Stimulated activated naive CD8-positive, alpha-beta T cell treated with anti-CD3 and anti-CD28 coated beads, Interleukin-15, Interleukin-2, amounts not matched to agents 100 ng/mL and 50 ng/mL, for 24 hours (primary cell): ENCODE data around the gene SPOCK2.

Experiments used
- H3K27ac Mint-ChIP-seq: one replicate; pipeline ENCODE4 v1.8.0; 2021; ENCODE audit warnings: mild to moderate bottlenecking, mixed read lengths
- H3K27me3 Mint-ChIP-seq: one replicate; pipeline ENCODE4 v1.8.0; 2021; ENCODE audit warnings: mixed read lengths
- H3K36me3 Mint-ChIP-seq: one replicate; pipeline ENCODE4 v1.8.0; 2021; ENCODE audit warnings: low read depth, mixed read lengths
- H3K4me1 Mint-ChIP-seq: one replicate; pipeline ENCODE4 v1.8.0; 2021; ENCODE audit warnings: low read depth, mixed read lengths
- H3K4me3 Mint-ChIP-seq: one replicate; pipeline ENCODE4 v1.8.0; 2021; ENCODE audit warnings: mild to moderate bottlenecking, mixed read lengths
- H3K9me3 Mint-ChIP-seq: one replicate; pipeline ENCODE4 v1.8.0; 2021; ENCODE audit warnings: mixed read lengths

SPOCK2 gene

DNA sequence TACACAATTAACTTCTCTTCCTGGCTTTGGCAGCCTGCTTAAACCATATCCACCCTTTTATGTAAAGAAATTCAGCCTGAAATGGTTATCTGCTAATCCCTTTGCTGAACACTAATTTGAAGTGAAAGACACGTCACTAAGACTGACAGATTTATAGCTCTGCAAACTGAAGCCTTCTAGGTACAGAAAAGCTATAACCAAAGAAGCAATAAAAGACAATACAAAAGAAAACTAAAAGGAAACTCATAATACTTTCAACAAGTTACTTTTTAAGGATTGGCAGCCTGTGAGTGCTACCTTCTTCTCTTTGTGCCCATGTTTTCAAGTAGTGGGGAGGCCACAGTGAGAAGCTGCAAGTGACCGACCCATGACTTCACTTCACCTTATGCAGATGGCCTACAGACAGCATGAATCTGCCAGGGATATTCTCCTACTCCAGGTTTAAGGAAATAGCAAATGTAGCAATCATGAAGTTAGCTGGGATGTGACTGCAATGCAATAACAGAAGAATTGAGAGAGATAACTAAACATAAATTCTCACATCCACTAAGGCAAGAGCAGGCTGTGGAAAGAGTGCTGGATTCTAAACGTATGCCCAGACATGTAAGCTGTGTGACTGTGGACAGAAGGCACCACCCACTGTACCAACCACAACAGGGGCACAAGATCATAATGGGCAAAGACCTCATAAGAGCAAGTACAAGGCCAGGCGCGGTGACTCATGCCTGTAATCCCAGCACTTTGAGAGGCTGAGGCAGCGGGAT is 10.7 kb upstream of the SPOCK2 start:
- peak overlapping the region; percentile 36 for H3K27ac Mint-ChIP-seq
- no peaks in the 10 kb centered on the region for H3K27me3 Mint-ChIP-seq
- peaks cover 74% of the 10 kb centered on the region for H3K4me1 Mint-ChIP-seq
- H3K36me3 Mint-ChIP-seq: peaks cover 77% of the 10 kb centered on the region
- H3K9me3 Mint-ChIP-seq: no peaks in the 10 kb centered on the region
- H3K4me3 Mint-ChIP-seq: no peak overlapping the region

DNA sequence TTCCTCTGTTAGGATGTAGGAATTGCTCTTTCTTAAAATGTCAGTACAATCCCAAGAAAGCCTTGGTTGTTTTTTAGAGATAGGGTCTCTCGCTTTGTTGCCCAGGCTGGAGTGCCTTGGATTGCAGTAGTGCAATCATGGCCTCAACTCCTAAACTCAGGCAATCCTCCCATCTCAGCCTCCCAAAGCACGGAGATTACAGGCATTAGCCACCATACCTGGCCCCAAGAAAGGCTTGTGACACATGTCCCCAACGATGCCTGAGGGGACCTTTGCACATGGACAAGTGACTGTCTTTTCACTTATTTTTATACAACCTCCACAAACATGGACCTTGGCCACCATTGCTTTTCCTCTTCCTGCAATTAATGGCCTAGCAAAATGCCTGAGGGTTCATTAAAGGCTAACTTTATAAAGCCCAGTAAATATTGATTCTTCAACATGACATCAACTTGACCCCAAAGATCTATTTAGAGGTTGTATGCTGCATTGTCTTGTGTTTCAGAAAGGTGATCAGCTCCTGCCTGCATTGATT is 10.0 kb upstream of the SPOCK2 start:
- Mint-ChIP-seq H3K36me3 (peaks cover 79% of the 10 kb centered on the region), H3K9me3 (no peaks in the 10 kb centered on the region), H3K27me3 (no peaks in the 10 kb centered on the region), H3K4me3 (no peak overlapping the region), H3K27ac (no peak overlapping the region), H3K4me1 (peaks cover 73% of the 10 kb centered on the region)

DNA sequence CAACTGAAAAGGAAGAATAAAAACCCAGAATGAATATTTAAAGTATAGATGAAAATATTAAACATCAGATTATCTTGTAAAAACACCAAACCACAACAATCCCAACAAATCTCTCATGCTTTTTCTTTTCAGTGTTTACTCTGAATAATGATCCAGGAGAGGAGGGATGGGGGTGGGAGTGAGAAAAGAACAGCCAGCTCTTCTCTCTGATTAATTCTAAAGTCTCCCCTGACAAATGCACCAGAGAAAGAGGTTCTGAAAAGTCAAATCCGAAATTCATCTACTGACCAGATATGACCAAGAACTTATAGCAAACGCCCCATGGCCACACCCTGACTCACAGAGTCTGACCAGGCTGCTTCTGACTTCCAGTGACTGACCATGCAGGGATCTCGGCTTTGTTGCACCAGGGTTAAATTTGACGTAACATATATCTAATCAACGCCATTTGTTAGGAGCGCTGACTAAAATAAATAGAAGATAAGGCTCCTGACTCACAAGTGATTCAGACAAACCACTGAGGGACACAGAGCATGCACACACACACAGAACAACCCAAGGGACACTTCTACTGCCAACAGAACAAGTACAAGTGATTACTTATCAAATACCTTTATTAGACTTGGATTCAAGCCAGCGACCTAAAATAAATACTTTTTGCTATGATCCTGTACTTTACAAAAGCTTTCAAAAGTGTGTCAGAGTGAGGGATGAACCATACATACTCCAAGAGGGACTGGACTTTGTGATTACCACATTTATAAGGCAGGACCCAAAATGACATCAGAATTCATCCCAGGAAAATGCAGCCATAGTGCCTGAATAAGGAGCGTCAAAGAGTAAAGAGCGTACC is 9.3 kb upstream of the SPOCK2 start:
- H3K27ac Mint-ChIP-seq: peak overlapping the region; percentile 69
- H3K27me3 Mint-ChIP-seq: no peaks in the 10 kb centered on the region
- peaks cover 78% of the 10 kb centered on the region for H3K4me1 Mint-ChIP-seq

DNA sequence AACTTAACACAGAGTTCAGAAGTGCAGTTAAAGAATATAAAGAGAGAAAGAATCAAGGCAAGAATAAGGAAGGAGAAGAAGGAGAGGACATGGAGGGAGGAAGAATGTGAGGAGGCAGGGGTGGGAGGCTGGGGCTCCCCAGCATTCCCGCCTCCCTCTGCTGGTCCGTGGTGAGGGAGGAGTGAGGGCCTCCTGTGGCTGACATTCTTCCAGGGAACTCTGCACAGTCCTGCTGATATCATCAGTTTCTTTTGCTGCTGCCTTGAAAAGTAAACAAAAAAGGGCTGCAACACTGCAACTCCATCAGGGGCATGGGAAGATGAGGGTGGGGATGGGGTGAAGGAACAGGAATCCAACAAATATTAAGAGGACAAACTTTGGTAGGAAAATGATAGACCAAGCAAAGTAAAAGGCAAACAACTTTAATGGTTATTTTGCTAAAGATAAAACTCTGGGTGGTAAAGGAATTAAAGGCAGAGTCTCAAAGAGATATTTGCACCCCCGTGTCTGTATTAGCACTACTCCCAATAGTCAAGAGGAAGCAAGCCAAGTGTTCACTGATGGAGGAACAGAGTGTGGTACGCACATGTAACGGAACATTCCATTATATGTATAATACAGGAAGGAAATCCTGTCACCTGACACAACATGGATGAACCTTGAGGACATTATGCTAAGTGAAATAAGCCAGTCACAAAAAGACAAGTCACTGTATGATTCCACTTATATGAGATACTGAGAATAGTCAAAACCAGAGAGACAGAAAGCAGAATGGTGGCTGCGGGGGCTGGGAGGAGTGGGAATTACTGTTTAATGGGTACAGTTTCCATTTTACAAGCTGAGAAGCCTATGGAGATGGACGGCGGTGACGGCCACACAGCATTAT is 8.0 kb upstream of the SPOCK2 start:
- Mint-ChIP-seq H3K9me3 (no peaks in the 10 kb centered on the region), H3K27ac (peak overlapping the region; percentile 69), H3K4me1 (peaks cover 71% of the 10 kb centered on the region), H3K36me3 (peaks cover 71% of the 10 kb centered on the region), H3K27me3 (no peaks in the 10 kb centered on the region), H3K4me3 (peak overlapping the region; percentile 56)

More for the DNA sequence above, 9.3 kb upstream of the SPOCK2 start:
- Mint-ChIP-seq H3K36me3 (peaks cover 77% of the 10 kb centered on the region), H3K4me3 (peak overlapping the region; percentile 56), H3K9me3 (no peaks in the 10 kb centered on the region)

DNA sequence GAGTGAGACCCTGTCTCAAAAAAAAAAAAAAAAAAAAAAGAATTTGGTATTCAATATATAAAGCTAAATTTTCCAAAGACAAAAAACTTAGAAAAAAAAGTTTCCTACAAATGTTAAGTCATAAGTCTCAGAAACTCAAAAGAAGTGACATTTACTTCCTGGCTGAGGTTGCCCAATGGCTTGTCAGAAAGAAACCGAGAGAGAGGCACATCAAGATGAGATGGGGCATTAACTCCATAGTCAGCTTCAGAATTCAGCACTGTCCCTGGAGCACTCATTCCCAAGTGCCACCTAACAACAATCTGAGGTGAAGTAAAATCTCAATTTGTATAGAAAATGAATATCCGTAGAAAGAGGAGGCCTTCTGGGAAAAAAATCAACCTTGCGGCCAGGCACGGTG is 6.8 kb upstream of the SPOCK2 start:
- peak overlapping the region; percentile 69 for H3K27ac Mint-ChIP-seq
- H3K9me3 Mint-ChIP-seq: no peaks in the 10 kb centered on the region
- H3K27me3 Mint-ChIP-seq: no peaks in the 10 kb centered on the region
- peaks cover 63% of the 10 kb centered on the region for H3K36me3 Mint-ChIP-seq
- H3K4me1 Mint-ChIP-seq: peaks cover 70% of the 10 kb centered on the region
- peak overlapping the region; percentile 35 for H3K4me3 Mint-ChIP-seq

DNA sequence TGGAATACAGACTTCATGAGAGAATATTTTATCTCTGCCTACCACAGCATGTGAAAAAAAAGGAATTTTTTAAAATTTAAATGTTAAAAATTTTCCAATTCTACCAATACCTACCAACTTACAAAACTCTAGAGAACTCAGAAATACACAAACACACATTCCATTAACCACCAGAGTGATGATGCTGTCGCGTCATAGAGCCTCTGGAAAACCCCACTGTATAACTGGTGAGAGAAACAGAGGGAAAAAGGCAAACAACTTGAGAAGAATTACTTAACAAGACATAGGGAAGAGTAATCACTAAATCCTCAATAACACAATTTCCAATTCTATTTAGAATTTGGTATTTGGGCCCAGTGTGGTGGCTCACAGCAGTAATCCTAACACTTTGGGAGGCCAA is 6.2 kb upstream of the SPOCK2 start:
- H3K36me3 Mint-ChIP-seq: peaks cover 59% of the 10 kb centered on the region
- no peaks in the 10 kb centered on the region for H3K9me3 Mint-ChIP-seq
- peak overlapping the region; percentile 60 for H3K4me3 Mint-ChIP-seq
- H3K27me3 Mint-ChIP-seq: no peaks in the 10 kb centered on the region
- peaks cover 76% of the 10 kb centered on the region for H3K4me1 Mint-ChIP-seq
- H3K27ac Mint-ChIP-seq: peak overlapping the region; percentile 94

DNA sequence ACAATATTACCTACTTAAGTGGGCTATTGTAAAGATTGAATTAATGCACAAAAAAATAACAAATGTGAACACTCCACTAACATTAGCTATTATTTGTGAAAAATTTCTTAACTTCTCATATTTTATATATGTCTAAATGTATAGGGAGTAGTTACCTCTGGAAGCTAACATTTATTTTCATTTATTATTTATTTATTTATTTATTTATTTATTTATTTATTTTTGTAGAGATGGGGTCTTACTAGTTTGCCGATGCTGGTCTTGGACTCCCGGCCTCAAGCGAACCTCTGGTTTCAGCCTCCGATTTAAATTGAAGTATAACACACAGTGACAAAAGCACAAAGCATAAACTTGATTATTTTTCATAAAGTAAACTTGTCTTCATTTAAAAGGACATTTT is 5.1 kb upstream of the SPOCK2 start:
- H3K4me3 Mint-ChIP-seq: no peak overlapping the region
- H3K27ac Mint-ChIP-seq: no peak overlapping the region
- H3K4me1 Mint-ChIP-seq: peaks cover 77% of the 10 kb centered on the region
- no peaks in the 10 kb centered on the region for H3K9me3 Mint-ChIP-seq
- H3K27me3 Mint-ChIP-seq: no peaks in the 10 kb centered on the region
- peaks cover 49% of the 10 kb centered on the region for H3K36me3 Mint-ChIP-seq

DNA sequence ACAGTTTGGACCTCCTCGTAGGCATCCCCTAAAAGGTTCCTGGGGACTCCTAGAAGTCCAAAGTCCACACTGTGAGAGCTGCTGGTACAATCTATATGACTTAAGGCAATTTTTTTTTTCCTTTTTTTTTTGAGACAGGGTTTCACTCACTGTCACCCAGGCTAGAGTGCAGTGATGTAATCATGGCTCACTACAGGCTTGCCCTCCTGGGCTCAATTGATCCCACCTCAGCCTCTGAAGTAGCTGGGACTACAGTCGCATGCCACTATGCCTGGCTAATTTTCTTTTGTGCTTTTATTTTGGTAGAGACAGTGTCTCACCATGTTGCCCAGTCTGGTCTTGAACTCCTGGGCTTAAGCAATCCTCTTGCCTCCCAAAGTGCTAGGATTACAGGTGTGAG is 4.6 kb upstream of the SPOCK2 start:
- H3K27ac Mint-ChIP-seq: no peak overlapping the region
- peaks cover 51% of the 10 kb centered on the region for H3K36me3 Mint-ChIP-seq
- no peaks in the 10 kb centered on the region for H3K9me3 Mint-ChIP-seq
- peaks cover 75% of the 10 kb centered on the region for H3K4me1 Mint-ChIP-seq
- H3K27me3 Mint-ChIP-seq: no peaks in the 10 kb centered on the region
- no peak overlapping the region for H3K4me3 Mint-ChIP-seq

DNA sequence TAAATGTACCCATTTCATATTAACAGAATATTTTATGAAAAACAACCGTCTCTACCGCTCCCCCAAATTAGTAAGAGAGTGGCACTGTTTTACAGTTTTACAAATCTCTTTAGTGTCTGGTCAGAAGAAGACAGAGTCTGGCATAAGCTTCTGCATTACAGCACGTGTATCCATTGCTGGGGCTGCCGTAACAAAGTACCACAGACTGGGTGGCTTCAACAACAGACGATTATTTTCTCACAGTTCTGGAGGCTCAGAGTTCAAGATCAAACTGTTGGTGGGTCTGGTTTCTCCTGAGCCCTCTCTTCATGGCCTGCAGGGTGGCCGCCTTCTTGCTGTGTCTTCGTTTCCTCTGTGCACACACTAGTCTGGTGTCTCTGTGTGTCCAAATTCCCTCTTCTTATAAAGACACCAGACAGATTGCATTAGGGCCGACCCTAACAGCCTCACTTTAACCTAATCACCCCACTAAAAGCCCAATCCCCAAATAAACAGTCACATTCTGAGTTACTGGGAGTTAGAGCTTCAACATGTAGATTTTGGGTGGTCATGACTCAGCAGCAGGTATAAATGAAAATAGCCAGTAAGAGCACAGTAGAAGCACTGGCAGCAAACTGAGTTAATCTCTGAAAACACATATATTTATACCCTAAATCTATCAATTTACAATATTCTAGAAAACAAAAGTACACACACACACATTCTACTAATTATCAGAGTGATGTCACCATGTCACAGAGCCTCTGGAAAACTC is 4.0 kb upstream of the SPOCK2 start:
- H3K4me3 Mint-ChIP-seq: no peak overlapping the region
- peak overlapping the region; percentile 49 for H3K27ac Mint-ChIP-seq
- H3K27me3 Mint-ChIP-seq: no peaks in the 10 kb centered on the region
- H3K36me3 Mint-ChIP-seq: peaks cover 44% of the 10 kb centered on the region
- H3K9me3 Mint-ChIP-seq: no peaks in the 10 kb centered on the region
- H3K4me1 Mint-ChIP-seq: peaks cover 69% of the 10 kb centered on the region

DNA sequence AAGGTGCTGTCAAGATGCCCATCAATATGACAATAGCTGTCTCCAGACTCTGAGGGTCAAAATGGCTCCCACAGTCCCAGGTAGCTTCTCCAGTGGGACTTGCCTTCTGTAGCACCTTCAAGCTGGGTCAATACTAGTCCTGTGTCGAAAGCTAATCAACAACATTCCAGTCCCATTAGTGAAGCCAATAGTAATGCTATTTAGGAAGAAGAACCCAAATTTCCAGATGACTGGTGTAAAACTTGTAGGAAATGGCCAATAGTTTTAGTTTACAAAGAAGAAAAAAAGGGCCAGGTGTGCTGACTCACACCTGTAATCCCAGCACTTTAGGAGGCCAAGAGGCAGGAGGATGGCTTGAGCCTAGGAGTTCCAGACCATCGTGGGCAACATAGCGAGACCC is 2.0 kb upstream of the SPOCK2 start:
- peaks cover 64% of the 10 kb centered on the region for H3K4me1 Mint-ChIP-seq
- no peaks in the 10 kb centered on the region for H3K27me3 Mint-ChIP-seq
- peak overlapping the region; percentile 71 for H3K4me3 Mint-ChIP-seq
- no peaks in the 10 kb centered on the region for H3K9me3 Mint-ChIP-seq
- H3K36me3 Mint-ChIP-seq: peaks cover 39% of the 10 kb centered on the region
- peak overlapping the region; percentile 97 for H3K27ac Mint-ChIP-seq

DNA sequence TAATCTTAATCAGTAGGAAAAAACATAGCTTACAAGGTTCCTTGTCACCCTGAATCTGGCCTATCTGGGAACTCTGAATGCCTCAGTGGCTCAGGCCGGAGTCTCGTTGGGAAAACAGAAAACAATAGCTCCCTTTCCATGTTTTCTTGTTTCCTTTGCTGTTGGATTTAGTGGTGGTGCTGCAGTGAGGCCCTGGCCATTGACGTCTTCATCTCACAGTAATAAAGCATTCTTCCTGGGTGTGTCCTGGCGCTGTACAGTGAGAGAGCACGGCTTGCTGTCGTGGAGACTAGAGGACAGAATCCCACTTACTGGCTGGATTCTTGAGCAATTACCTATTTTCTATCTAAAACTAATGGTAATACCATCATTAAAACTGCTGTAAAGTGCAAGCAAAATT is 1.3 kb upstream of the SPOCK2 start:
- peaks cover 66% of the 10 kb centered on the region for H3K4me1 Mint-ChIP-seq
- peak overlapping the region; percentile 97 for H3K27ac Mint-ChIP-seq
- H3K27me3 Mint-ChIP-seq: no peaks in the 10 kb centered on the region

DNA sequence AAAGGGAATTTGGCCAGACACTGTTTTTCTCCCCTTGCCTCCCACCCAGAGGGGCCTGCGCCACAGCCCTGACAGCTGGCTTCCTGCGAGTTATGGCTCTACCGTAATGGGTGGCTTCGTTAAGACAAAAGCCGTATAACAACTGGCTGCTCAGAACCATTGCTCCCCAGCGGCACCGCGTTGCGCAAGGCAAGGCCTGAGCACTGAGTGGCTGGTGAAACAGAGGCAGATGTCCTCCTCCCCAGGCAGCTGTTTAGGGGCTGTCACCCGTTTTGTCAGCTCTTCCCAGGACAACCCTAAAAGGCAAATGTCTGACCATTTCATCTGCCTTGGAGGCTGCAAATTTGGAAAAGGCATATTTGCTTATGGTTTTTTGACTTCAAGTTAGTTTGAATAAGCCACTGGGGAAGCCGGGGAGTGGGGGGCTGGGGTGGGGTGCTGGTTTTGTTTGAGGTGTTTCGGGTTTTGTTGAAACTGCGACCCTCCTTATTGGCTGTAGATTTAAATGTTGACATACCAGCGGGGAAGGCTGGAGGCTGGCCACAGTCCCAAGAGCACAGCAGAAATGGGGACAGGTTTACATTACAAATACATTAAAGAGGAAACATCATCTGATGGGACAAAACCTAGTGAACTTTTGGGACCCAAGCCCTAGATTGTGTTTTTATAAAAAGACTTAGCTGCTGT is 681 bp upstream of the SPOCK2 start:
- H3K27ac Mint-ChIP-seq: peak overlapping the region; percentile 97
- no peaks in the 10 kb centered on the region for H3K27me3 Mint-ChIP-seq
- H3K9me3 Mint-ChIP-seq: no peaks in the 10 kb centered on the region
- H3K36me3 Mint-ChIP-seq: peaks cover 38% of the 10 kb centered on the region
- H3K4me3 Mint-ChIP-seq: peak overlapping the region; percentile 98
- H3K4me1 Mint-ChIP-seq: peaks cover 65% of the 10 kb centered on the region

More for the DNA sequence above, 1.3 kb upstream of the SPOCK2 start:
- peak overlapping the region; percentile 71 for H3K4me3 Mint-ChIP-seq
- no peaks in the 10 kb centered on the region for H3K9me3 Mint-ChIP-seq
- H3K36me3 Mint-ChIP-seq: peaks cover 42% of the 10 kb centered on the region

DNA sequence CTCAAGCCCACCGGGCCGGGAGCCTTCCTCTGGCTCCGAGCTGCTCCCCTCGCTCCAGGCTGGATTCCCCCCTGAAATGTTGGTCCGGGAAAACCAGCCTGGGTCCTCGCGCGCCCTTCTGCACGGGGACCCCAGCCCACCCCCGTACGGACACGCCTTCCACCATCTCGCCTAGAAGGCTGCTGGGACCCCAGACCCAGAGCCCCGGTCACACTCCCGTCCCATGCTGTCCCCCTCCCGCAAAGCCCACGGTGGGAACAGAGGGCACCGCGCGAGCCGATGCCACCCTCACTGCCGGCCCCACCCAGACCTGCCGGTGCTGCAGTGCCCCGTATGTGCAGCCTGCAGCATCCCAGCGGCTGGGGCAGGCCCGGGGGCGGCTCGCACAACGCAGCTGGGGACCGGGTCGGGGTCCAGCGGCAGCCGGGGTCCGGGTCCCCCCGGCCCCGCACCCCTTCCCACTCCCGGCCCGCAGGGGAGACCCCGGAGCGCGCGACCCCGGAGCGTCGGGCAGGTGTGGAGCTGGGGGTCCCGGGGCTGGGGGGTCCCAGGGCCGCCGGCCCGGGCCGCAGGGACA is 871 bp downstream of the SPOCK2 start:
- Mint-ChIP-seq H3K4me1 (peaks cover 66% of the 10 kb centered on the region), H3K9me3 (no peaks in the 10 kb centered on the region), H3K27me3 (no peaks in the 10 kb centered on the region), H3K4me3 (peak overlapping the region; percentile 98), H3K27ac (peak overlapping the region; percentile 81), H3K36me3 (peaks cover 37% of the 10 kb centered on the region)
